Osteoblast (primary cell): Measurements from ENCODE around the gene SEMA3C. TPM values are rescaled to one million over a fixed set of nuclear protein-coding genes. Genes with fewer than 3 reads are reported as not detected.
A peak's percentile ranks its signal among the peaks of the same experiment; 100 is the strongest.

Experiments used
- DNase-seq: peaks from one replicate; pipeline ENCODE4 v3.0.0; 2011; ENCODE audit warnings: low spot score, mixed read lengths; ENCODE audit not compliant: insufficient read length; ENCODE audit errors: missing footprints
- H2AFZ ChIP-seq: 2 replicates; pipeline ENCODE4 v1.6.0; 2011; ENCODE audit warnings: mild to moderate bottlenecking, low read length
- H3K27ac ChIP-seq: 2 replicates; pipeline ENCODE4 v1.5.1; 2011; ENCODE audit warnings: mild to moderate bottlenecking, low read depth, low read length, moderate library complexity
- H3K27me3 ChIP-seq: 2 replicates; pipeline ENCODE4 v1.6.0; 2012; ENCODE audit warnings: mild to moderate bottlenecking, control low read depth, inconsistent platforms, low read length, moderate library complexity; ENCODE audit not compliant: insufficient read depth
- H3K36me3 ChIP-seq: 2 replicates; pipeline ENCODE4 v1.5.1; 2011; ENCODE audit warnings: mild to moderate bottlenecking, low read length, control low read depth, moderate library complexity; ENCODE audit not compliant: insufficient read depth
- H3K4me1 ChIP-seq: 2 replicates; pipeline ENCODE4 v1.5.1; 2011; ENCODE audit warnings: mild to moderate bottlenecking, low read length, control low read depth, moderate library complexity; ENCODE audit not compliant: insufficient read depth
- H3K4me2 ChIP-seq: 2 replicates; pipeline ENCODE4 v1.6.0; 2011; ENCODE audit warnings: mild to moderate bottlenecking, low read length; ENCODE audit not compliant: insufficient read depth
- H3K4me3 ChIP-seq: fragments of 200-600 bp; sonication (generic); 3 replicates; pipeline ENCODE4 v1.5.1; 2012; ENCODE audit warnings: mild to moderate bottlenecking, low read length, inconsistent platforms; ENCODE audit not compliant: insufficient read depth
- H3K79me2 ChIP-seq: 2 replicates; pipeline ENCODE4 v1.6.0; 2012; ENCODE audit warnings: mild to moderate bottlenecking, low read length, control low read depth, inconsistent platforms; ENCODE audit not compliant: insufficient read depth
- H3K9me3 ChIP-seq: 2 replicates; pipeline ENCODE4 v1.5.1; 2011; ENCODE audit warnings: low read depth, low read length, control low read depth
- H4K20me1 ChIP-seq: 2 replicates; pipeline ENCODE4 v1.6.0; 2012; ENCODE audit warnings: mild to moderate bottlenecking, low read length, control low read depth; ENCODE audit not compliant: insufficient read depth
- CTCF ChIP-seq: IDR thresholded peaks from 2 replicates; pipeline ENCODE4 v1.5.1; 2011; ENCODE audit warnings: mild to moderate bottlenecking, low read depth, low read length, moderate library complexity; ENCODE audit errors: extremely low read depth
- total RNA-seq: library from RNA; depleted of rRNA; stranded (reverse); fragments of >200 nt; gene quantifications from 2 replicates; pipeline ENCODE4 v1.2.3, GENCODE V29; 2012

Gene SEMA3C
- total RNA-seq, 1 donor, result 388 TPM

GRCh38 chr7:80873140-80873539 lies 45.7 kb downstream of the SEMA3C start:
- TF ChIP-seq CTCF, result no peak
- no peaks in the 10 kb centered on the region for H4K20me1 ChIP-seq
- peaks cover 26% of the 10 kb centered on the region for H3K4me1 ChIP-seq
- DNase-seq, result no peak
- no peaks in the 10 kb centered on the region for H3K9me3 ChIP-seq
- H3K36me3 ChIP-seq, result no peaks in the 10 kb centered on the region
- H3K4me3 ChIP-seq, result no peak overlapping the region
- H3K27me3 ChIP-seq, result no peaks in the 10 kb centered on the region
- no peak overlapping the region for H2AFZ ChIP-seq
- H3K27ac ChIP-seq, result no peak overlapping the region
- H3K79me2 ChIP-seq, result peaks cover 39% of the 10 kb centered on the region
- H3K4me2 ChIP-seq, result no peak overlapping the region

GRCh38 chr7:80871228-80871627 lies 47.6 kb downstream of the SEMA3C start:
- no peaks in the 10 kb centered on the region for H3K9me3 ChIP-seq
- no peaks in the 10 kb centered on the region for H4K20me1 ChIP-seq
- H3K4me2 ChIP-seq, result no peak overlapping the region
- no peak for TF ChIP-seq CTCF
- H2AFZ ChIP-seq, result no peak overlapping the region
- no peak overlapping the region for H3K4me3 ChIP-seq
- no peaks in the 10 kb centered on the region for H3K27me3 ChIP-seq
- H3K36me3 ChIP-seq, result no peaks in the 10 kb centered on the region
- H3K79me2 ChIP-seq, result peaks cover 53% of the 10 kb centered on the region
- DNase-seq, result no peak
- H3K27ac ChIP-seq, result no peak overlapping the region
- H3K4me1 ChIP-seq, result peaks cover 14% of the 10 kb centered on the region

- TF ChIP-seq CTCF, result no peak
- H3K4me2 ChIP-seq, result no peak overlapping the region
- H3K79me2 ChIP-seq, result peaks cover 53% of the 10 kb centered on the region
- H3K4me1 ChIP-seq, result peaks cover 14% of the 10 kb centered on the region
- no peaks in the 10 kb centered on the region for H3K9me3 ChIP-seq
- no peaks in the 10 kb centered on the region for H3K36me3 ChIP-seq
- no peak overlapping the region for H3K4me3 ChIP-seq
- no peaks in the 10 kb centered on the region for H4K20me1 ChIP-seq
- H3K27me3 ChIP-seq, result no peaks in the 10 kb centered on the region
- H3K27ac ChIP-seq, result no peak overlapping the region
- no peak for DNase-seq
- no peak overlapping the region for H2AFZ ChIP-seq
These were observed 48.0 kb downstream of the SEMA3C start for GRCh38 chr7:80870813-80871212.

GRCh38 chr7:80869821-80870751 lies 48.8 kb downstream of the SEMA3C start:
- no peak for TF ChIP-seq CTCF
- DNase-seq, result peak; percentile 58
- H3K79me2 ChIP-seq, result peaks cover 55% of the 10 kb centered on the region

More at GRCh38 chr7:80869821-80870751, 48.8 kb downstream of the SEMA3C start:
- no peak overlapping the region for H3K27ac ChIP-seq
- no peaks in the 10 kb centered on the region for H3K27me3 ChIP-seq
- no peaks in the 10 kb centered on the region for H4K20me1 ChIP-seq
- H2AFZ ChIP-seq, result no peak overlapping the region
- H3K4me1 ChIP-seq, result peaks cover 14% of the 10 kb centered on the region
- H3K4me3 ChIP-seq, result no peak overlapping the region
- no peaks in the 10 kb centered on the region for H3K9me3 ChIP-seq
- H3K4me2 ChIP-seq, result no peak overlapping the region
- no peaks in the 10 kb centered on the region for H3K36me3 ChIP-seq
